KG1 (cell line): ENCODE results near the gene ATXN7L1.
"Not testable (repeated sequence)": the region's sequence is repeated elsewhere in the genome, so short reads cannot be mapped to it uniquely, and the experiment has no call there.

ENCODE experiments used
- DNase-seq: peaks from one replicate; lab custom pipeline; 2025; lab: John Stamatoyannopoulos, UW

The ATXN7L1 gene

GRCh38 chr7:105860793-105861192 lies 15.6 kb downstream of the ATXN7L1 start:
- no peak for DNase-seq

- no peak for DNase-seq
Observed at GRCh38 chr7:105857009-105857952, 19.1 kb downstream of the ATXN7L1 start.

- no peak for DNase-seq
Observed at GRCh38 chr7:105854498-105854897, 21.9 kb downstream of the ATXN7L1 start.

- DNase-seq, result no peak
Observed at GRCh38 chr7:105853931-105854419, 22.4 kb downstream of the ATXN7L1 start.

- DNase-seq, result no peak
Observed at GRCh38 chr7:105851064-105851463, 25.3 kb downstream of the ATXN7L1 start.

- no peak for DNase-seq
Observed at GRCh38 chr7:105849122-105849855, 27.1 kb downstream of the ATXN7L1 start.

- DNase-seq, result no peak
Observed at GRCh38 chr7:105846404-105846803, 30.0 kb downstream of the ATXN7L1 start.

- not testable (repeated sequence) for DNase-seq
Observed at GRCh38 chr7:105844681-105845080, 31.7 kb downstream of the ATXN7L1 start.

- DNase-seq, result no peak
Observed at GRCh38 chr7:105841866-105842265, 34.5 kb downstream of the ATXN7L1 start.

GRCh38 chr7:105840981-105841749 lies 35.2 kb downstream of the ATXN7L1 start:
- DNase-seq, result no peak

GRCh38 chr7:105839266-105839665 lies 37.1 kb downstream of the ATXN7L1 start:
- no peak for DNase-seq

GRCh38 chr7:105838627-105839231 lies 37.7 kb downstream of the ATXN7L1 start:
- no peak for DNase-seq

GRCh38 chr7:105837765-105838626 lies 38.4 kb downstream of the ATXN7L1 start:
- DNase-seq, result no peak

- no peak for DNase-seq
Observed at GRCh38 chr7:105835441-105835840, 41.0 kb downstream of the ATXN7L1 start.

GRCh38 chr7:105831824-105832535 lies 44.4 kb downstream of the ATXN7L1 start:
- DNase-seq, result no peak

- DNase-seq, result no peak
Observed at GRCh38 chr7:105831302-105831620, 45.1 kb downstream of the ATXN7L1 start.

GRCh38 chr7:105830405-105831301 lies 45.7 kb downstream of the ATXN7L1 start:
- no peak for DNase-seq

GRCh38 chr7:105829681-105830322 lies 46.6 kb downstream of the ATXN7L1 start:
- no peak for DNase-seq

GRCh38 chr7:105828141-105828540 lies 48.3 kb downstream of the ATXN7L1 start:
- DNase-seq, result no peak
